Neural progenitor cell (in vitro differentiated cells): ENCODE data around the gene NUDT7.

Experiments
- CTCF ChIP-seq: fragments of 200-600 bp; sonication (generic); IDR thresholded peaks from 2 replicates; pipeline ENCODE4 v1.5.1; 2017; ENCODE audit warnings: antibody characterized with exemption, mild to moderate bottlenecking
- EZH2phosphoT487 ChIP-seq: fragments of 200-600 bp; sonication (generic); IDR thresholded peaks from 2 replicates; pipeline ENCODE4 v1.6.1; 2017; ENCODE audit warnings: antibody characterized with exemption

GRCh38 chr16:77711775-77712174 lies 10.5 kb upstream of the NUDT7 start:
- no peak for TF ChIP-seq EZH2phosphoT487
- TF ChIP-seq CTCF: no peak
